ENCODE results near the gene RBMS1. TPM values are rescaled to one million over a fixed set of nuclear protein-coding genes. Genes with fewer than 3 reads are reported as not detected.
A peak's percentile ranks its signal among the peaks of the same experiment; 100 is the strongest.

RBMS1 gene
- total RNA-seq, 6 experiments from 2014 or later, result 8.5 to 21.4 (median 14.3) TPM

DNA sequence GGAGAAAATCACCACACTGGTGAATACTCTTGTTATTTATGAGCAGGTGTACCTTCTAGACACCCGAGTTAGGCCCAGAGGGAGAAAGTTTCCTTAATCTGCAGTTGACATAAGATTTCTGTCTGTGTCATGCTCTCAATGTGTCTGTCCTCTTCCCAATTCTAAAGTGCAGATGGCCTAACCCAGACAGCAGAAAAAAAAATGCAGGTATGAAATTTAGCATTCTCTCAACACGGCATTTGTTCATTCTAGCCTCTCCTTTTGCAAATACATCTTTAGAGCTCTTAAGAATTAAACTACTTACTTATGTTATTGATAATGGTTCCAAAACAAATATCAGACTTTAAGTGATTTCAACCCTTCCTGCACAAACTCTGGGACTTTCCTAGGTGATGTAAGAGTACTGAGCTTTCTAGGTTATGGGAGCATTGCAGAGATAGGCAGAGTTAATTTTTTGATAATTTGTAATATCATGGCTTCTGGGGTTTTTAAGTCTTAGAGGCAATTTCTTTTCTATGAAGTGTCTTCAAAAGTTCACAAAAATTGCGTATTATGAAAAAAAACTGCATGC, 260.6 kb downstream of the RBMS1 start:
- intact Hi-C loops (cut with DNase I), result no loop called here
- H3K27ac ChIP-seq, result no peak overlapping the region
- WGBS (ENCODE audit: insufficient coverage, low coverage, low lambda C conversion rate, missing lambda C conversion rate), result 68% methylated on average over 3 of the region's 3 CpGs
- H3K4me1 ChIP-seq, result peaks cover 0 to 4% (median 0%) of the 10 kb centered on the region in 4 donors
- no peak for TF ChIP-seq POLR2A (IDR thresholded peaks at IDR 0.05)
- TF ChIP-seq, protein P1, sequence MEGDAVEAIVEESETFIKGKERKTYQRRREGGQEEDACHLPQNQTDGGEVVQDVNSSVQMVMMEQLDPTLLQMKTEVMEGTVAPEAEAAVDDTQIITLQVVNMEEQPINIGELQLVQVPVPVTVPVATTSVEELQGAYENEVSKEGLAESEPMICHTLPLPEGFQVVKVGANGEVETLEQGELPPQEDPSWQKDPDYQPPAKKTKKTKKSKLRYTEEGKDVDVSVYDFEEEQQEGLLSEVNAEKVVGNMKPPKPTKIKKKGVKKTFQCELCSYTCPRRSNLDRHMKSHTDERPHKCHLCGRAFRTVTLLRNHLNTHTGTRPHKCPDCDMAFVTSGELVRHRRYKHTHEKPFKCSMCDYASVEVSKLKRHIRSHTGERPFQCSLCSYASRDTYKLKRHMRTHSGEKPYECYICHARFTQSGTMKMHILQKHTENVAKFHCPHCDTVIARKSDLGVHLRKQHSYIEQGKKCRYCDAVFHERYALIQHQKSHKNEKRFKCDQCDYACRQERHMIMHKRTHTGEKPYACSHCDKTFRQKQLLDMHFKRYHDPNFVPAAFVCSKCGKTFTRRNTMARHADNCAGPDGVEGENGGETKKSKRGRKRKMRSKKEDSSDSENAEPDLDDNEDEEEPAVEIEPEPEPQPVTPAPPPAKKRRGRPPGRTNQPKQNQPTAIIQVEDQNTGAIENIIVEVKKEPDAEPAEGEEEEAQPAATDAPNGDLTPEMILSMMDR (IDR thresholded peaks at IDR 0.05), result no peak
- H3K27me3 ChIP-seq, result no peaks in the 10 kb centered on the region
- ATAC-seq (peak in 1 of 4 donors; percentile 44), DNase-seq (no peak)
- no peaks in the 10 kb centered on the region for H3K36me3 ChIP-seq
- no peak overlapping the region for H3K4me3 ChIP-seq
- H3K9me3 ChIP-seq, result no peaks in the 10 kb centered on the region

DNA sequence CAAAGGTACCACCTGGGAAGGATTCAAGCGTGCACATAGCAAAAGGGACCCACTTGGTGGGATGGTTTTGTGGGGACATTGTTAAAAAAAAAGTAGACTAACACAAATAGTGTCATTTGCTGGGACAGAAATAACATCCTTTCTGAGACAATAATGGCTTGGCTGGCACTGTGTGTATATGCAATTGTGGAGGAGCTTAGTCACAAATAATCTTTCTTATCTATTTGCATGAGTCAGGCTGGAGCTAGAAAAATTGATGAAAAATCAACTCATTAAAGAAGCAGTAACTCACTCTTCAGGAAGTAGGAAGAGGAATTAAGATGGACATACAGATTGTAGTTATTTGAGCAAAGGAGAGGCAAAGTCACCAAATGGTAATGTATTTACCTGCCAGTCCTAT, 264.0 kb downstream of the RBMS1 start:
- intact Hi-C loops (cut with DNase I), result no loop called here
- peak in 1 of 4 donors; percentile 45 for ATAC-seq
- Histone ChIP-seq H3K4me3 (no peak overlapping the region), H3K4me1 (peaks cover 0 to 4% (median 0%) of the 10 kb centered on the region in 4 donors), H3K27me3 (no peaks in the 10 kb centered on the region), H3K27ac (no peak overlapping the region), H3K36me3 (no peaks in the 10 kb centered on the region), H3K9me3 (no peaks in the 10 kb centered on the region)
- TF ChIP-seq, protein P1 (IDR thresholded peaks at IDR 0.05), result no peak
- no peak for TF ChIP-seq POLR2A (IDR thresholded peaks at IDR 0.05)
- 88% methylated on average over 1 of the region's 1 CpG for WGBS (ENCODE audit: insufficient coverage, low coverage, low lambda C conversion rate, missing lambda C conversion rate)
- no peak for DNase-seq

DNA sequence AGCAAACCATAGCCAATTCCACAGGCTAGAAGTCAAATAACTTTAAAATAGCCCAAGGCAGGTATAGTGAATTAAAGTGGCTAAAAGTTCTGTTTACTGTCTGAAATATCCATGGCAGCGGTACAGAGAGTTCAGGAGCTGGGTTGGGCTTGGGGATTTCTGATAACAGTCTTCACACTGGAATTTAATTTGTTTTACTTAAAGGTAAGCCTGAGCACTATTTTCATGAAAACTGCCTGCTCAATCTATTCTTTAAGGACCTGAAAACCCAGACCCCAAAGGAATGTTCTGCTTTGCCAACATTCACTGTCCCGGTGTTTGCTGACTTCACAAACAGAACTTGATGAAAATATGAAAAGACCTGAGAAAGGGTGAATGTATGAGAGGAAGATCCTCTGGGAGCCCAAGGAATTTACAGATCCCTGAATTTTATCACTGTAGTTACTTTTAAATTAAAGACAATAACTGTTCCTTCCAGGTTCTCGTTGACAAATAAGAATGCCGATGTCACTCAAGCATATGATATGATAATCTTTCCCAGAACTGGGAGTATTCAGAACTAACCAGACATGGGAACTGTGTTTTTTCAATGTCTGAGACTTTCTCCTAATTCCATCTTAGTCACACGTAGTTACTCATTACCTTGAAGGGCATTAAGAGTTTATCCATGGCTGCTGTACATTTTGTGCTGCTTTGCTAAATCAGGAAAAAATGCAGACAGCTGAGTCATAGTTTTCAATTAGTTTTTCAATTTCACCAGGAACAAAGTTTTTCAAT, 265.3 kb downstream of the RBMS1 start:
- Histone ChIP-seq H3K9me3 (no peaks in the 10 kb centered on the region), H3K36me3 (no peaks in the 10 kb centered on the region), H3K4me1 (peaks cover 0 to 4% (median 0%) of the 10 kb centered on the region in 4 donors), H3K27me3 (no peaks in the 10 kb centered on the region), H3K27ac (no peak overlapping the region), H3K4me3 (no peak overlapping the region)
- ATAC-seq, result peak in 2 of 4 donors; percentile 16 to 44
- TF ChIP-seq, protein P1 (IDR thresholded peaks at IDR 0.05), result no peak
- TF ChIP-seq POLR2A (IDR thresholded peaks at IDR 0.05), result no peak
- no peak for DNase-seq
- intact Hi-C loops (cut with DNase I), result no loop called here
- 43% methylated on average over 4 of the region's 5 CpGs for WGBS (ENCODE audit: insufficient coverage, low coverage, low lambda C conversion rate, missing lambda C conversion rate)

DNA sequence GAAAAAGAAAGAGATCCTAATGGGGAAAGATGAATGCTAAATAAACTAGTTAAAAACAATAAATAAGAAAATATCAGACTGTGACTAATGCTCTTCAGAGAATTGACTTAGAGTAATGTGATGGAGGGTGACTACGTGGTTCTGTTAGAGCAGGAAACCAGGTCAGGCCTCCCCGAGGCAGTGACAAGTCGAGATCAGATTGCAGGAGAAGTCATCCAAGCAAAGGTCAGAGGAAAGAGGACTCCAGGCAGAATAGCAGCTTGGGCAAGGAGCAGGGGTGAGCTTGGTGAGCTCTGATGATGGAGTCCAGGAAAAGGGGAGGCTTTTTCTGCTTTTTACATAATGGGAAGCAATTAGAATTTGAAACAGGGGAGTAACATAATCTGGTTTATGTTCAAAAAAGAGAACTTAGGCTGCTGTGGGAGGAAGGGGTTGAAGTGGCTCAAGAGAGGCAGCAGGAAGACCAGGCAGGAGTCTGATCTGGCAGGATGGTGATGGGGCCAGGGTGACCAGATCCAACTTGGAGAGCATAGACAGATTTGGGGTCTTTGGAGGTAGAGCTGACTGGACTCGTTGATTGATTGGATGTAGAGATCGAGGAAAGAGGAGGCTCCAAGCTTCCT, 266.2 kb downstream of the RBMS1 start:
- TF ChIP-seq POLR2A (IDR thresholded peaks at IDR 0.05), result no peak
- TF ChIP-seq, protein P1 (IDR thresholded peaks at IDR 0.05), result no peak
- peaks cover 0 to 4% (median 0%) of the 10 kb centered on the region in 4 donors for H3K4me1 ChIP-seq
- H3K4me3 ChIP-seq, result no peak overlapping the region
- ATAC-seq, result peak in 1 of 4 donors; percentile 44
- WGBS (ENCODE audit: insufficient coverage, low coverage, low lambda C conversion rate, missing lambda C conversion rate), result 37% methylated on average over 4 of the region's 5 CpGs
- intact Hi-C loops (cut with DNase I), result no loop called here
- H3K27me3 ChIP-seq, result no peaks in the 10 kb centered on the region
- no peaks in the 10 kb centered on the region for H3K36me3 ChIP-seq
- DNase-seq, result no peak
- H3K9me3 ChIP-seq, result no peaks in the 10 kb centered on the region
- H3K27ac ChIP-seq, result no peak overlapping the region

Measured in right lobe of liver (tissue), 6 donors.